ENCODE data around the gene ZNF692. TPM values are rescaled to one million over a fixed set of nuclear protein-coding genes. Genes with fewer than 3 reads are reported as not detected.
"Not testable (repeated sequence)": the region's sequence is repeated elsewhere in the genome, so short reads cannot be mapped to it uniquely, and the experiment has no call there.

The ZNF692 gene
- total RNA-seq, 4 donors from 2014 or later, result 41.8 to 100 (median 64.6) TPM

DNA sequence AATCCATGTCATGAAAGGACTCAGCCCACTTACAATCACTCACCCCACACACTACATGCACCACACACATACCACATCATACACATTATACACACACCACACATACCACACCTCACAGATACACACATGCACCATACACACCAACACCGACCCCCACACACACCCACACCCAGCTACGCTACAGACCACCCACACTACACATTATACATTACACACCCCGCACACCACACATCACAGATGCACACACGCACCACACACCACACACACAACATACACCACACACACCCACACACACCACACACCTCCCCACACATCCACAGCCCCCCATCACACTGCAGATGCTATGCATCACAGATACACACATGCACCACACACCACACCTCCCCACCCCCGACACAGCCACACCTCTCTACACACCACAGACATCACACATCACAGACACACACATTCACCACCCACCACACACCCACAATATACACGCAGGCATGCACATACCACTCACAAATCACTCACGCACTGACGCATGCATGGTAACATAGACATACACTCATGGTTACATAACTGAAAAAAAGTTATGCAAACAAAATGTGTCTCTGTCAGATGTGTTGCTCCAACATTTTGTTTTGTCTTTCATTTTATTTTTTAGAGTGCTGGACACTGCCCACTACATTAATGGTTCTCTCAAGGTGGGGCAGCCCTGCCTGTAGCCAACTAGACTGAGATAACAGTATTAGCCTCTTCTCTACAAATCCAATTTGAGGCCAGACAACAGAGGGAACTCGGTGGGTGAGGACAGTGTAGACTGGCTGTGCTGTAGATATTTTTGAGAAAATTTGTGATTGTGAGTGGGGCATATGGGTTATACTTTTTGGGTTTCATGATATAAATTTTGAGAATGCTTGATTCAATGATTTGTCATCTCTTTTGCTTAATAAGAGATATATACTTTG is 31.9 kb upstream of the ZNF692 start:
- 88 to 91% methylated on average over 4 to 9 of the region's 9 CpGs for WGBS, 2 donors (ENCODE audit: low coverage in 1 of 2)
- TF ChIP-seq POLR2AphosphoS5 (IDR thresholded peaks at IDR 0.05), result no peak
- TF ChIP-seq POLR2A (IDR thresholded peaks at IDR 0.05), result no peak
- TF ChIP-seq EP300 (IDR thresholded peaks at IDR 0.05; ENCODE audit: low read depth), result no peak
- TF ChIP-seq, protein P1, sequence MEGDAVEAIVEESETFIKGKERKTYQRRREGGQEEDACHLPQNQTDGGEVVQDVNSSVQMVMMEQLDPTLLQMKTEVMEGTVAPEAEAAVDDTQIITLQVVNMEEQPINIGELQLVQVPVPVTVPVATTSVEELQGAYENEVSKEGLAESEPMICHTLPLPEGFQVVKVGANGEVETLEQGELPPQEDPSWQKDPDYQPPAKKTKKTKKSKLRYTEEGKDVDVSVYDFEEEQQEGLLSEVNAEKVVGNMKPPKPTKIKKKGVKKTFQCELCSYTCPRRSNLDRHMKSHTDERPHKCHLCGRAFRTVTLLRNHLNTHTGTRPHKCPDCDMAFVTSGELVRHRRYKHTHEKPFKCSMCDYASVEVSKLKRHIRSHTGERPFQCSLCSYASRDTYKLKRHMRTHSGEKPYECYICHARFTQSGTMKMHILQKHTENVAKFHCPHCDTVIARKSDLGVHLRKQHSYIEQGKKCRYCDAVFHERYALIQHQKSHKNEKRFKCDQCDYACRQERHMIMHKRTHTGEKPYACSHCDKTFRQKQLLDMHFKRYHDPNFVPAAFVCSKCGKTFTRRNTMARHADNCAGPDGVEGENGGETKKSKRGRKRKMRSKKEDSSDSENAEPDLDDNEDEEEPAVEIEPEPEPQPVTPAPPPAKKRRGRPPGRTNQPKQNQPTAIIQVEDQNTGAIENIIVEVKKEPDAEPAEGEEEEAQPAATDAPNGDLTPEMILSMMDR (IDR thresholded peaks at IDR 0.05), result no peak
- H3K4me1 ChIP-seq, result no peaks in the 10 kb centered on the region
- no peaks in the 10 kb centered on the region for H3K36me3 ChIP-seq
- no peak overlapping the region for H3K27ac ChIP-seq
- DNase-seq, result no peak
- no peaks in the 10 kb centered on the region for H3K9me3 ChIP-seq
- in situ Hi-C loops (cut with MboI; ENCODE audit: low pct_ligation_motif_present in 1 of 4, low pct_unique_long_range_greater_than_20kb in 1 of 4, low sequenced_read_pairs in 3 of 4) (no loop called here), intact Hi-C loops (cut with DNase I; ENCODE audit: low total_unique reads) (no loop called here)
- no peak overlapping the region for H3K4me3 ChIP-seq
- peaks cover 11% of the 10 kb centered on the region for H3K27me3 ChIP-seq

DNA sequence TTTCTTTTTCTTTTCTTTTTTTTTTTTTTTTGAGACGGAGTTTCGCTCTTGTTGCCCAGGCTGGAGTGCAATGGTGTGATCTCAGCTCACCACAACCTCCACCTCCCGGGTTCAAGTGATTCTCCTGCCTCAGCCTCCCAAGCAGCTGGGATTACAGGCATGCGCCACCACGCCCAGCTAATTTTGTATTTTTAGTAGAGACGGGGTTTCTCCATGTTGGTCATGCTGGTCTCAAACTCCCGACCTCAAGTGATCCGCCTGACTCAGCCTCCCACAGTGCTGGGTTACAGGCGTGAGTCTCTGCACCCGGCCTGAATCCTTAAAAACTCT is 31.0 kb upstream of the ZNF692 start:
- in situ Hi-C loops (cut with MboI; ENCODE audit: low pct_ligation_motif_present in 1 of 4, low pct_unique_long_range_greater_than_20kb in 1 of 4, low sequenced_read_pairs in 3 of 4); H3K27ac ChIP-seq; H3K9me3 ChIP-seq; intact Hi-C loops (cut with DNase I; ENCODE audit: low total_unique reads); H3K27me3 ChIP-seq; DNase-seq; H3K4me1 ChIP-seq; H3K4me3 ChIP-seq; H3K36me3 ChIP-seq: not testable (repeated sequence)
- WGBS, 2 donors (ENCODE audit: low coverage in 1 of 2), result 89% methylated on average over 10 of the region's 10 CpGs; no CpG with 5 or more reads in 1 of the 2 donors

DNA sequence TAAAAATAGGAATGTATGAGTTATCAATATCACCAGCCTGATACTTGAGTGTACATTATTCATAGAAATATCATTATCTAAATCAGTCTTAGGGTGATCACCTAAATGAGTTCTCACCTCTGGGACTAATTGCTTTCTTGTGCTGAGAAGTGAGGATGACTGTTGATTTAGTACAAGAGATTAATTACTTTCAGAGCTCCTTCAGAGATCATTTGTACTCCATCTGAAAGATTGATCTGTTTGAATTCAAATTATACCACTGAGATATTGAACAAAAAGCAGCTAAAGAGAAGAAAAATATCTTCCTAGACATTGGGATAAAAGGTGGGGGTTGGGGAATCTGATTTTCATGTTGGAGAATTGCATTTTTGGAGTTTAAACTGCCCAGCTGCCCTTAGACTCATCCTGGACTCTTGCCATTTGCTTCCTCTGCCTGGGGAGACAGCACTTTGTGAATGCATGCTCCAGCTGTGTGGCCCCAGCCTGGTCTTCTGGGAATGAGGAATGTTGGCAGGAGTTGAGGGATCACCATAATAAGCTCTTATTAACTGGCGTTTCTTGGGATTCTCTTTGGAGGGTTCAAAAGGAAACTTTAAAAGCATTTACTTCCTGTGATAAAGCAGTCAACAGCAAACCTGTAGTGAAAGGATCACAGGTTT is 27.5 kb upstream of the ZNF692 start:
- Histone ChIP-seq H3K4me1 (no peaks in the 10 kb centered on the region), H3K36me3 (no peaks in the 10 kb centered on the region), H3K27me3 (no peaks in the 10 kb centered on the region), H3K4me3 (no peak overlapping the region), H3K9me3 (no peaks in the 10 kb centered on the region), H3K27ac (no peak overlapping the region)
- no peak for DNase-seq
- TF ChIP-seq EP300 (IDR thresholded peaks at IDR 0.05; ENCODE audit: low read depth), result no peak
- no peak for TF ChIP-seq POLR2A (IDR thresholded peaks at IDR 0.05)
- TF ChIP-seq, protein P1 (IDR thresholded peaks at IDR 0.05), result no peak
- TF ChIP-seq POLR2AphosphoS5 (IDR thresholded peaks at IDR 0.05), result no peak
- WGBS, 2 donors (ENCODE audit: low coverage in 1 of 2), result 16% methylated on average over 1 of the region's 1 CpG; no CpG with 5 or more reads in 1 of the 2 donors
- in situ Hi-C loops (cut with MboI; ENCODE audit: low pct_ligation_motif_present in 1 of 4, low pct_unique_long_range_greater_than_20kb in 1 of 4, low sequenced_read_pairs in 3 of 4) (no loop called here), intact Hi-C loops (cut with DNase I; ENCODE audit: low total_unique reads) (no loop called here)

DNA sequence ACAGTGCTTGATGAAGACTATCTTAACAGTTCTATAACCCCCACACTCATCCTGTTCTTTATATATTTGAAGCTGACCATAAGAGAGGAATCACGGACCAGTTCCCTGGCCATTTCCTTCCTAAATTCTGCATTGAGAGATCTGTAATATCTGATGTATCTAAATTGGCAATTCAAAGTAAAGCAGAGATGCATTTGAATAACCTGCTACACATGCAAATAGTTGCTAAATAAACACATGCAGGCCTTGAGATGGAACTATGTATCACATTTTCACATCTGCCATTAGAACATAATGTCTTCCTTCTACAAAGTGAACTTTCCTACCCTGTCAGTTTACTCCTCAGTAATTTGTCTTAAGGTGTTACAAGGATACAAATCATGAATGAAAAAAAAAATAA is 26.8 kb upstream of the ZNF692 start:
- H3K27me3 ChIP-seq, result no peaks in the 10 kb centered on the region
- in situ Hi-C loops (cut with MboI; ENCODE audit: low pct_ligation_motif_present in 1 of 4, low pct_unique_long_range_greater_than_20kb in 1 of 4, low sequenced_read_pairs in 3 of 4), result no loop called here
- TF ChIP-seq EP300 (IDR thresholded peaks at IDR 0.05; ENCODE audit: low read depth) (no peak), POLR2AphosphoS5 (IDR thresholded peaks at IDR 0.05) (no peak), POLR2A (IDR thresholded peaks at IDR 0.05) (no peak)
- TF ChIP-seq, protein P1 (IDR thresholded peaks at IDR 0.05), result no peak
- H3K4me3 ChIP-seq, result no peak overlapping the region
- intact Hi-C loops (cut with DNase I; ENCODE audit: low total_unique reads), result no loop called here
- H3K4me1 ChIP-seq, result no peaks in the 10 kb centered on the region
- no peaks in the 10 kb centered on the region for H3K9me3 ChIP-seq
- no peak overlapping the region for H3K27ac ChIP-seq
- no peak for DNase-seq
- 77 to 78% methylated on average over 1 of the region's 1 CpG for WGBS, 2 donors (ENCODE audit: low coverage in 1 of 2)
- no peaks in the 10 kb centered on the region for H3K36me3 ChIP-seq

All from transverse colon (tissue), 4 donors.